Nephron progenitor cell (in vitro differentiated cells): Measurements from ENCODE around the gene FBLIM1.

ENCODE experiments used
- DNase-seq: peaks from one replicate; pipeline ENCODE4 v3.0.0; 2021
- H3K27ac Mint-ChIP-seq: 2 replicates; pipeline ENCODE4 v1.8.0; 2021; ENCODE audit warnings: mild to moderate bottlenecking, moderate library complexity, mixed read lengths
- H3K27me3 Mint-ChIP-seq: 2 replicates; pipeline ENCODE4 v1.8.0; 2021; ENCODE audit warnings: mild to moderate bottlenecking, low read depth, mixed read lengths; ENCODE audit not compliant: poor library complexity
- H3K36me3 Mint-ChIP-seq: 2 replicates; pipeline ENCODE4 v1.8.0; 2021; ENCODE audit warnings: low read depth, mixed read lengths
- H3K4me1 Mint-ChIP-seq: 2 replicates; pipeline ENCODE4 v1.8.0; 2021; ENCODE audit warnings: mixed read lengths
- H3K4me3 Mint-ChIP-seq: 2 replicates; pipeline ENCODE4 v1.8.0; 2021; ENCODE audit warnings: mild to moderate bottlenecking, moderate library complexity, mixed read lengths
- H3K9me3 Mint-ChIP-seq: 2 replicates; pipeline ENCODE4 v1.8.0; 2021; ENCODE audit warnings: mild to moderate bottlenecking, moderate library complexity, mixed read lengths
- TF ChIP-seq, protein P1 (sequence below): fragments of 200-600 bp; sonication (generic); IDR thresholded peaks from 2 replicates; pipeline ENCODE4 v1.5.0; 2021; ENCODE audit warnings: antibody characterized with exemption

Gene FBLIM1

DNA sequence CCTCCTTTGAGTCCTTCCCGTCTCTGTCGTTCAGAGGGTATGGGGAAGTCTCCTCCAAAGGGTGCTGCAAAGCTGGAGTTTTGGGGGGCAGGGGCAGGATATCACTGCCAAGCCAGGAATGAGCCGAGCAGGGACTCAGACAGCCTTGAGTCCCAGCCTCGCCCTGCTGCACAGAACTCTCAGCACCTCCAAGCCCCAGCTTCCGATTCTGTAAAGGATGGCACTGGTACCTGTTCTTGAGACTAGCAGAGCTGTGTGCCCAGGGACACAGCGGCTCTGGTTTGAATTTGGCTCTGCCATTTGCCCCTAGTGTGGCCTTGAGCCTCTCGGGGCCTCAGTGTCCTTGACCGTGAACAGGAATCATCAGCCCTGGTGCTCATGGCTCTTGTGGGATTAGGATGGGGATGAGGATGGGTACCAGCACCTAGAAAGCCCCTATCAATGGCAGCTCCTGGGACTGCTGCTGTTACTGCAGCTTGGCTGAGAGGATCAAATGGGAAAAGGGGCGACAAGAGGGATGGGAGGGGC, 1.5 kb upstream of the FBLIM1 start:
- TF ChIP-seq, protein P1, sequence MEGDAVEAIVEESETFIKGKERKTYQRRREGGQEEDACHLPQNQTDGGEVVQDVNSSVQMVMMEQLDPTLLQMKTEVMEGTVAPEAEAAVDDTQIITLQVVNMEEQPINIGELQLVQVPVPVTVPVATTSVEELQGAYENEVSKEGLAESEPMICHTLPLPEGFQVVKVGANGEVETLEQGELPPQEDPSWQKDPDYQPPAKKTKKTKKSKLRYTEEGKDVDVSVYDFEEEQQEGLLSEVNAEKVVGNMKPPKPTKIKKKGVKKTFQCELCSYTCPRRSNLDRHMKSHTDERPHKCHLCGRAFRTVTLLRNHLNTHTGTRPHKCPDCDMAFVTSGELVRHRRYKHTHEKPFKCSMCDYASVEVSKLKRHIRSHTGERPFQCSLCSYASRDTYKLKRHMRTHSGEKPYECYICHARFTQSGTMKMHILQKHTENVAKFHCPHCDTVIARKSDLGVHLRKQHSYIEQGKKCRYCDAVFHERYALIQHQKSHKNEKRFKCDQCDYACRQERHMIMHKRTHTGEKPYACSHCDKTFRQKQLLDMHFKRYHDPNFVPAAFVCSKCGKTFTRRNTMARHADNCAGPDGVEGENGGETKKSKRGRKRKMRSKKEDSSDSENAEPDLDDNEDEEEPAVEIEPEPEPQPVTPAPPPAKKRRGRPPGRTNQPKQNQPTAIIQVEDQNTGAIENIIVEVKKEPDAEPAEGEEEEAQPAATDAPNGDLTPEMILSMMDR = no peak
- Mint-ChIP-seq H3K27me3 (peaks cover 14% of the 10 kb centered on the region), H3K36me3 (peaks cover 4% of the 10 kb centered on the region), H3K4me1 (peaks cover 52% of the 10 kb centered on the region), H3K27ac (no peak overlapping the region), H3K9me3 (no peaks in the 10 kb centered on the region), H3K4me3 (peak overlapping the region; percentile 68)
- no peak for DNase-seq

DNA sequence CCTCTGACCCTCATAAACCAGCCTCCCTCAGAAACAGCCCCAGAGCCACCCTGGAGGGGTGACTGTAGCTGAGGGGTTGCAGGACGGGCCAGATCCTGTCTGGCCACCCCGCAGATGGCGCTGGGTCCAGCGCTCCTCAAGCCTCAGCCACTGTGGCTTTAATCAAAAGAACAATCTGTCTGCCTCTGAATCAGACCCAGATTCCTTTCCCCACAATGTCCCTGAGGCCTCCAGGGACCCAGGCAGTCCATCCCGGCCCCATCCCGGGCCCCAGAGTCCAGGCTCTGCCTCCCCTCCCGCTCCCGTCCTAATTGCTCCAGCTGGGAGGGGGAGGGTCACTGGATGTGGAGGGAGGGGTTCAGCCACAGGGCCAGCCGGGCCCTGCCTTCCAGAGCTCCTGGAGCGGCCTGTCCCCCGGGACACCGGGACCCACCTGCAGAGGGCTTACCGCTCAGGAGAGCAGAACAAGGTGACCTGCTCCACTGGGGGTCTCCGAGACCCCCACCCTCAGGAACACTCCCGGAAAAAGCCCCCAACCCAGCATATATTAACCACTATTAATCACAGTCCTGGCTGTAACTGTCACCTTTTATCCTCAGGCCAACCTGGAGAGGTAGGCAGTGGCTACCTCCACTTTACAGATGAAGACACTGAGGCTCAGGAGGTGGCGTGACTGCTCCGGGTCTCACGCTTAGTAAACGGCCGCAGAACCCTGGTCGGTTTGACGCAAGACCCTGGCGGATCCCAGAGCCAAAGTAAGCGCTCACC, 836 bp upstream of the FBLIM1 start:
- peaks cover 11% of the 10 kb centered on the region for H3K27me3 Mint-ChIP-seq
- peak; percentile 53 for DNase-seq
- H3K36me3 Mint-ChIP-seq = peaks cover 8% of the 10 kb centered on the region
- H3K4me1 Mint-ChIP-seq = peaks cover 57% of the 10 kb centered on the region
- H3K4me3 Mint-ChIP-seq = peak overlapping the region; percentile 79
- H3K27ac Mint-ChIP-seq = no peak overlapping the region
- TF ChIP-seq, protein P1 = no peak
- no peaks in the 10 kb centered on the region for H3K9me3 Mint-ChIP-seq

DNA sequence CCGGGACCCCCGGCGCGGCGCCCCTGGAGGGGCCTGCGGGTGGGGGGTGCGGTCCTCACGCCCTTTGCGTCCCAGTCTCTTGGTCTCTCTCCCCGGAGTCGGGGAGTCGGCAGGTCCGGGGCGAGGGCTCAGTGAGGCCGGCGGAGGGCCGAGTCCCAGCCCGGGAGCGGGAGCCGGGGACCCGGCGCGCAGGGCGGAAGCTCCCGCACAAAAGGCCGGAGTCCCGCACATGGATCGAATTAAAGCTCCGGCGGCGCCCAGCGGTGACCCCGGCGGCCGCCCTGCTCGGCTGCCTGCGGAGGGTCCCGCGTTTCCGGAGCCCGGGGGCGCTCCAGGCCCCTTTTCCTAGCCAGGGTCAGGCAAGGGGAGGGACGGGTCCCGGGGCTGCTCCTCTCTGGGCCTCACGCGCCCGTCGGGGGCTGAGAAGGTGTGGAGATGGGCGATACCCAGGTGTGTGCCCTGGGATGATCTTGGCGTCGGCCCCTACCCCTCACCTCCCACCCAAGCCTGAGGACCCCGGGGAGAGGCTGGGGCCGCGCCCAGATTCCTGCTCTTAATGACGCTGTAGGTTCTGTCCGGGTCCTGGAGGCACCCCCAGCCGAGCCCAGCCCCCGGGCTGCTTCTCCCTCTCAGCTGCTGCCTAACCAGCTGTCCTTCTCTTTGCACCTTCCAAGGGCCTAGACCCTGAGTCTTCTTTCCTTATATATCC, 512 bp downstream of the FBLIM1 start:
- Mint-ChIP-seq H3K4me3 (peak overlapping the region; percentile 86), H3K36me3 (peaks cover 11% of the 10 kb centered on the region), H3K27ac (peak overlapping the region; percentile 85), H3K27me3 (peaks cover 11% of the 10 kb centered on the region), H3K4me1 (peaks cover 58% of the 10 kb centered on the region), H3K9me3 (no peaks in the 10 kb centered on the region)
- TF ChIP-seq, protein P1 = no peak
- peak; percentile 60 for DNase-seq

DNA sequence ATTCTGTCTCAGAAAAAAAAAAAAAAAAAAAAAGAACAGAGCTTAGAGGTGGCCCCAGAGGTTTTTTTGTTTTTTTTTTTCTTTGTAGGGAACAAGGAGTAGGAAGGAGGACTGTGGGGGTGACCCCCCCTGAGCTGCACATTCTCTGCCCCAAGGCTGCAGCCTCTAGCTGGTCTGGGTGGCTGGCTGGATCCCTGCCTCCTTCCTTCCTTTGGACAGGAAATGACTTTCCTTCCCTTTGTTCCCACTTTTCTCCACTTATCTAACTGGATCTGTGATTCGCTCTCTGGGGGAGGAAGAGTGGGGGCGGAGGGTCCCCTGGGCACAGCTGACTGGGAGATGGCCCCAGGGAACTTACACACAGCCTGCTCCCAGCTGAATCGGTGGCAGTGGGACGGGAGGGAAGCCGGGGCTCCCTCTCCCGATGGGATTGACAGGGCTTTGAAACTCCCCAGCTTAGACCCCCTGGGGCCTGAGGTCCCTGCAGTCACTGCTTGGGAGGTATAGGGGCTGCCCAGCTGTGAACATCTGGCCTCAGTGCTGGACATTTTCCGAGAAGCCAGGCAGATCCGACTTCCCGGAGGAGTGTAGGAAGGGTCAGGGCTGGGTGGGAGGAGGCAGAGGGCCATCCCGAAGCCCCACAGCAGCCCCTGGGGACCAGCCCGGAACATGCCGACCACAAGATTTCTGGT, 2.1 kb downstream of the FBLIM1 start:
- peaks cover 59% of the 10 kb centered on the region for H3K4me1 Mint-ChIP-seq
- peak; percentile 51 for DNase-seq

DNA sequence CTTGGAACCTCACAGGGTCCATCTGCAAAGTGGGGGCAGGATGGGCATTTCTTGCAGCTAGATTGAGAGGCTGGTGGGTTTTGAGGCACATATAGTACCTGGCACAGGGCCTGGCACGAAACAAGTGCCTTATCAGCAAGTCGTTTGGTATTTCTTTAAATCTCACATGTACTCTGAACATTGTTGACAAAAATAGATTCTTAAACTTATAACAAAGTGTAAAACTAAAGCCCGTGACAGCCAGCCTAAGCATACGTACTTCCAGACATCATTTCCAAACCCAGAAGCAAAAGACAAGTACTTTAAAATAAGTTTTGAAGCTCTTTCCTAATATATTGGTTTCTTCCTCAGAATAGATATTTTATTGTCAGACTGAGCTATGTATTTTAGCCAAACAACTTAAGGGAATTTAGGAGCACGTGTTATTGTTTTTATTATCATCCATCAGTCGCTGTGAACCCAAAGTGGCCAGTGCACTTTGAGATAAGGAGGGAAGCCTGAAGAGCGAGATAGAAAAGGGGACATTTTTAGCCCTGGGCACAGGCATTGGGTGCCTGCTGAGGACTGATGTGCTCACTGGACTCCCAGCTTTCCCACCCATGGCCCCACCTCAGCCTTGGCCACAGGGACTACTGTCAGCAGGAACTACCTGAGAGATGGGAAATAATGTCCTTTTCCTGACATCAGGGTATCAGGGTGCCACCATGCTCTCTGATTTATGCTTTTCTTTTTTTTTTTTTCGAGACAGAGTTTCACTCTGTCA, 3.0 kb downstream of the FBLIM1 start:
- no peak for DNase-seq
- peaks cover under 1% of the 10 kb centered on the region for H3K27me3 Mint-ChIP-seq
- H3K4me1 Mint-ChIP-seq = peaks cover 52% of the 10 kb centered on the region
- H3K36me3 Mint-ChIP-seq = peaks cover 28% of the 10 kb centered on the region
- H3K9me3 Mint-ChIP-seq = no peaks in the 10 kb centered on the region
- TF ChIP-seq, protein P1 = no peak
- H3K4me3 Mint-ChIP-seq = peak overlapping the region; percentile 86
- peak overlapping the region; percentile 14 for H3K27ac Mint-ChIP-seq

More for the DNA sequence above, 2.1 kb downstream of the FBLIM1 start:
- peak overlapping the region; percentile 86 for H3K4me3 Mint-ChIP-seq
- no peaks in the 10 kb centered on the region for H3K9me3 Mint-ChIP-seq
- H3K36me3 Mint-ChIP-seq = peaks cover 24% of the 10 kb centered on the region
- TF ChIP-seq, protein P1 = no peak
- no peak overlapping the region for H3K27ac Mint-ChIP-seq
- H3K27me3 Mint-ChIP-seq = peaks cover 9% of the 10 kb centered on the region
